Ovary (tissue), 9 donors: ENCODE results near the gene DAPK1. TPM values are rescaled to one million over a fixed set of nuclear protein-coding genes. Genes with fewer than 3 reads are reported as not detected.

Experiments
- DNase-seq, 5 donors: peaks; one replicate each; pipeline ENCODE4 v3.0.0-alpha.2; 2019 to 2020
- H3K27ac ChIP-seq, 2 donors: fragments of 200-600 bp; one replicate each; pipeline versions ENCODE4 v1.5.1 to v1.8.0; 2019 to 2022
- H3K27me3 ChIP-seq: fragments of 200-600 bp; one replicate; pipeline ENCODE4 v1.8.0; 2022
- H3K36me3 ChIP-seq: fragments of 200-600 bp; sonication (generic); one replicate; pipeline ENCODE4 v1.5.1; 2019
- H3K4me1 ChIP-seq: one replicate; pipeline ENCODE4 v1.8.1; 2013; ENCODE audit warnings: mild to moderate bottlenecking, moderate library complexity; ENCODE audit not compliant: insufficient read depth
- H3K4me3 ChIP-seq: fragments of 200-600 bp; sonication (generic); one replicate; pipeline ENCODE4 v1.5.1; 2017
- H3K9me3 ChIP-seq, 2 donors: fragments of 200-600 bp in 1 of 2; sonication (generic) in 1 of 2; one replicate each; pipeline versions ENCODE4 v1.5.1 to v1.8.1; 2013 to 2019; ENCODE audit warnings: mild to moderate bottlenecking in 1 of 2, moderate library complexity in 1 of 2
- EP300 ChIP-seq: sonication (generic); formaldehyde crosslinking; IDR thresholded peaks from one replicate; pipeline ENCODE4 v1.6.1; 2017; ENCODE audit warnings: antibody characterized with exemption
- POLR2A ChIP-seq: fragments of 450-650 bp; IDR thresholded peaks from one replicate; pipeline ENCODE4 v1.6.1; 2017; ENCODE audit warnings: antibody characterized with exemption, mild to moderate bottlenecking, moderate library complexity
- WGBS, 3 donors: extraction: QIAGEN DNeasy Blood & Tissue Kit in 1 of 3; methylation state at CpG; one replicate each; pipeline versions ENCODE4 v1.1.5 to v1.1.7; 2013 to 2017; 5-methylcytosine and 5-hydroxymethylcytosine counted together
- intact Hi-C, 4 donors: fragments of 100-400 bp; cut with DNase I; formaldehyde crosslinking; loops; one replicate each; pipeline versions ENCODE4 v1.11.0 to v1.15.1; 2022 to 2023
- polyA plus RNA-seq, 2 donors: library from polyadenylated mRNA; stranded (reverse); fragments of 200-250 nt in 1 of 2; fragments of 350-450 nt in 1 of 2; fragmentation: Illumina TruSeq in 1 of 2; extraction: RNeasy Lipid Tissue Mini Kit (QIAGEN cat#74804) in 1 of 2; gene quantifications; one replicate each; pipeline ENCODE4 v1.2.3, GENCODE V29; 2013 to 2014
- total RNA-seq, 7 donors: library from RNA; depleted of rRNA in 2 of 7; stranded (reverse); fragments of >200 nt in 2 of 7; fragmentation: NEBNext Ultra II Directional in 3 of 7; extraction: Animal tissue kit (Norgen Biotek cat#: 25700) in 3 of 7; gene quantifications; one replicate each; pipeline versions ENCODE4 v1.1.0 to v1.2.4, GENCODE V29; 2016 to 2023
- TF ChIP-seq, protein P1 (sequence below), 3 donors: fragments of 450-650 bp in 2 of 3; fragments of 200-600 bp in 1 of 3; IDR thresholded peaks; one replicate each; pipeline versions ENCODE4 v1.5.1 to v1.8.0; 2016 to 2022; ENCODE audit warnings: antibody characterized with exemption in 3 of 3, mild to moderate bottlenecking in 1 of 3
- donor health status: DM: no; HTN: no; CAD: no; lungs with moderate emphysema.
- donor health status: DM: no; HTN: no; CAD: no.
- donor health status: Bipolar disorder and iron deficiency.
- donor health status: DM: yes; HTN: yes; CAD: no.
- donor health status: DM: no; HTN: no; CAD: no.
- donor health status: DM: yes; HTN: yes; CAD: no.

The DAPK1 gene
- total and polyA plus RNA-seq, 9 donors, result 39.3 to 133 (median 89.6) TPM

DNA sequence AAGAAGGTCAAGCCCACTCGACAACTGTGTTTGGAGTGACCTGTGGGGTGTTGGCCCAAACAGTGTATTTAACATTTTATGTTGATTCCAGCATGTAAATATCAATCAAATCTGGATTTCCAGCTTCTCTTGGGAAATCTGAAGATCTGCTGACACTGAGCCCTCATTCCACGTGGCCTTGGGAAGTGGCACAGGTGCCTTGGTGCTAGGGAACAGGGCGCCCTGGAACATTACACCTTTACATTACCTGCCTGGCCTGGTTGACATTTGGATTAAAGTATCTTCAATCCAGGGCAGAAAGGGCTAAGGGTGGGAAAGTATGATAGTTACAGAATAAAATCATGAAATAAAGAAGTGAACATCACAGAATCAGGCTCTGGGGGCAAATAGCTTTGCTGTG lies 143.4 kb downstream of the DAPK1 start:
- Histone ChIP-seq H3K27ac (peak overlapping the region in 1 of 2 donors; percentile 33), H3K4me1 (peaks cover 18% of the 10 kb centered on the region)
- intact Hi-C loops, result loop anchor here in 2 of 4 donors (5.0 to 10.0 kb wide), 2 partner anchors 124 to 146 kb away; partner anchors contain the start of gene DAPK1 (in 1 of the 2)

DNA sequence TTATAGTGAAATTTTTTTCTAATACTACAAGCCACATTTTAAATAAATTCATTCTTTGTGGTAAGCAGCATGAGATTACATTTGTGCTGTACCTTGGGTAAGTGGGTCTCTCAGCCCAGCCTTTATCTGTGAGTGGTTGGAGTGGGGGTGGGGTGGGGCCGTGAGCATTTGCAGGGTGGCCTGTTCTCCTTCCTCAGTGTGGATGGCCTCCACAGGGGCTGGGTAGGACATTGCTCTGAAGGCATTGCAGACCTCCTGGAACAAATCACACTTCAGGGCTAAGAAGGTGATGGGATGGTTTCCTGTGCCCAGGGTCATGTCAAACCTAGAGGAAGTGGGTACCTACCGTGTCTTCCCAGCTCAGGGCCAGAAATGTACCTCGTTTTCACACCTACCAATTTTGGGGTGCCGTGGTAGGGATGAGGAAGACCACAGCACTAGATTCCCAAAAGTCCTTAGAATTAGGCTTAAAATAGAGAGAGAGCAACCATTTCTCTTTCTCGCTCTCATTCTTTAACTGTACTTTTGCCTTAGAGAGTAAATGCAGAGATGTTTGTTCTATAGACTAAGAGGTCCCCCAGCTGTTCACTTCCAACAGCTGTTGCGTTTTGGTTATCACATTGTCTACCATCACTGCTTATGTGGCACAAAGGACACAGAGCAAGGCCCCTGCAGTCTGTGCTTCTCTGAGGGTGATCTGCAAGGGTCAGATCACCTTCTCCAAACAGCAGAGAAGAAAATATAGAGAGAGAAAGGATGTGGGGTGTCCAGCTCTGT lies 144.9 kb downstream of the DAPK1 start:
- peaks cover 17% of the 10 kb centered on the region for H3K4me1 ChIP-seq

More for the DNA sequence above, 143.4 kb downstream of the DAPK1 start:
- H3K27me3 ChIP-seq, result no peaks in the 10 kb centered on the region
- H3K4me3 ChIP-seq, result no peak overlapping the region
- WGBS, 3 donors, result 81 to 90% (median 83%) methylated on average over 3 of the region's 3 CpGs
- no peak for TF ChIP-seq EP300
- TF ChIP-seq POLR2A, result no peak
- TF ChIP-seq, protein P1, sequence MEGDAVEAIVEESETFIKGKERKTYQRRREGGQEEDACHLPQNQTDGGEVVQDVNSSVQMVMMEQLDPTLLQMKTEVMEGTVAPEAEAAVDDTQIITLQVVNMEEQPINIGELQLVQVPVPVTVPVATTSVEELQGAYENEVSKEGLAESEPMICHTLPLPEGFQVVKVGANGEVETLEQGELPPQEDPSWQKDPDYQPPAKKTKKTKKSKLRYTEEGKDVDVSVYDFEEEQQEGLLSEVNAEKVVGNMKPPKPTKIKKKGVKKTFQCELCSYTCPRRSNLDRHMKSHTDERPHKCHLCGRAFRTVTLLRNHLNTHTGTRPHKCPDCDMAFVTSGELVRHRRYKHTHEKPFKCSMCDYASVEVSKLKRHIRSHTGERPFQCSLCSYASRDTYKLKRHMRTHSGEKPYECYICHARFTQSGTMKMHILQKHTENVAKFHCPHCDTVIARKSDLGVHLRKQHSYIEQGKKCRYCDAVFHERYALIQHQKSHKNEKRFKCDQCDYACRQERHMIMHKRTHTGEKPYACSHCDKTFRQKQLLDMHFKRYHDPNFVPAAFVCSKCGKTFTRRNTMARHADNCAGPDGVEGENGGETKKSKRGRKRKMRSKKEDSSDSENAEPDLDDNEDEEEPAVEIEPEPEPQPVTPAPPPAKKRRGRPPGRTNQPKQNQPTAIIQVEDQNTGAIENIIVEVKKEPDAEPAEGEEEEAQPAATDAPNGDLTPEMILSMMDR (IDR thresholded peaks at IDR 0.05), result no peak
- H3K36me3 ChIP-seq, result no peaks in the 10 kb centered on the region
- H3K9me3 ChIP-seq, result no peaks in the 10 kb centered on the region
- DNase-seq, result no peak

DNA sequence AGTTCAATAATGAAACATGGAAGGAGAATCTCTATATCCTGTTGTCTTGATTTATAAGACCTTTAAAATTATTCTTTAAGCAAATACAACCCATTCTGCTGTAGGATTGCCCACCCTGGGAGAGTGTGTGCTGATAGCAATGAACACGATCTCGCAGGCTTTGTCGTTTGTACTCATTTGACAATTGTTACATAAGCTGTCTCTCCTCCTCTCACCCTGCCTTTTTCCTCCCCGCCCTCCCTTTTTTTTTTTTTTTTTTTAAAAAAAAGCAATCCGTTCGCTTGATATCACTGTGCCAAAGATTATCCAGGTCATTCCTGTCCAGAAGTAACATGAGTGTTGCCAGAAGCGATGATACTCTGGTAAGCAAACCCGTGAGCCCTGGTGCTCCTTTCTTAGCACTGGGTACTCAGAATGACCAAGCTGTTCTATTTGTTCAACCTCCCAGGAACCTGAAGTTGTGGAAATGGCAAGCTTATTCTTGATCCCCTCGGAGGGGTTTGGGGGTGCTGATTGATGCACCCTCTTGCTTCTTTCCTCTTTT lies 145.5 kb downstream of the DAPK1 start:
- Histone ChIP-seq H3K27ac (peak overlapping the region in 1 of 2 donors; percentile 52), H3K27me3 (no peaks in the 10 kb centered on the region)

More for the DNA sequence above, 144.9 kb downstream of the DAPK1 start:
- H3K36me3 ChIP-seq, result no peaks in the 10 kb centered on the region
- H3K27me3 ChIP-seq, result no peaks in the 10 kb centered on the region
- H3K27ac ChIP-seq, result peak overlapping the region in 1 of 2 donors; percentile 52
- H3K9me3 ChIP-seq, result no peaks in the 10 kb centered on the region
- DNase-seq, result no peak
- no peak for TF ChIP-seq EP300
- no peak for TF ChIP-seq POLR2A
- TF ChIP-seq, protein P1 (IDR thresholded peaks at IDR 0.05), result no peak
- no peak overlapping the region for H3K4me3 ChIP-seq
- 61 to 84% (median 73%) methylated on average over 6 of the region's 6 CpGs for WGBS, 3 donors
- intact Hi-C loops, result loop anchor here in 2 of 4 donors (5.0 to 10.0 kb wide), 2 partner anchors 125 to 148 kb away; partner anchors contain the start of gene DAPK1 (in 1 of the 2)

More for the DNA sequence above, 145.5 kb downstream of the DAPK1 start:
- DNase-seq, result no peak
- Histone ChIP-seq H3K4me1 (peaks cover 17% of the 10 kb centered on the region), H3K9me3 (no peaks in the 10 kb centered on the region), H3K36me3 (no peaks in the 10 kb centered on the region), H3K4me3 (no peak overlapping the region)
- TF ChIP-seq, protein P1 (IDR thresholded peaks at IDR 0.05), result no peak
- no peak for TF ChIP-seq POLR2A
- 31 to 70% (median 35%) methylated on average over 9 of the region's 9 CpGs for WGBS, 3 donors
- intact Hi-C loops, result loop anchor here in 2 of 4 donors (5.0 to 10.0 kb wide), 2 partner anchors 126 to 148 kb away; partner anchors contain the start of gene DAPK1 (in 1 of the 2)
